HEK293 (cell line): ENCODE data around the gene MYO1D.
"Not testable (repeated sequence)": the region's sequence is repeated elsewhere in the genome, so short reads cannot be mapped to it uniquely, and the experiment has no call there.

Experiments used
- CTCF ChIA-PET: fragments of 350-600 bp; formaldehyde crosslinking; extraction: SDS; loops from one replicate; lab custom pipeline; 2021; ENCODE audit warnings: antibody characterized with exemption; lab: Yijun Ruan, JAX
- POLR2A ChIA-PET: fragments of 300-600 bp; formaldehyde crosslinking; extraction: SDS; loops from one replicate; lab custom pipeline; 2020; ENCODE audit warnings: antibody characterized with exemption, inconsistent platforms; lab: Yijun Ruan, JAX
- H3K27ac ChIP-seq: fragments of 200-500 bp; sonication (Bioruptor generic); 2 replicates; pipeline ENCODE4 v1.5.1; 2014; ENCODE audit warnings: low read depth, low read length, control low read depth, inconsistent platforms; ENCODE audit errors: extremely low read depth
- H3K36me3 ChIP-seq, 2 experiments: fragments of 200-500 bp in 1 of 2; sonication (Bioruptor generic) in 1 of 2; 1 replicate in 1 of 2; 2 replicates in 1 of 2; pipeline ENCODE4 v1.5.1; 2014 to 2017; ENCODE audit warnings: inconsistent platforms in 2 of 2, low read length in 2 of 2; ENCODE audit not compliant: control insufficient read depth in 2 of 2, insufficient read depth in 1 of 2
- H3K4me1 ChIP-seq: fragments of 200-500 bp; sonication (Bioruptor generic); 2 replicates; pipeline ENCODE4 v1.5.1; 2014; ENCODE audit warnings: mild to moderate bottlenecking, low read length, inconsistent platforms; ENCODE audit not compliant: control insufficient read depth, insufficient read depth
- H3K4me3 ChIP-seq: 2 replicates; pipeline ENCODE4 v1.5.1; 2011; ENCODE audit warnings: low read depth, mild to moderate bottlenecking, control low read depth, low read length, moderate library complexity
- H3K9me3 ChIP-seq: fragments of 200-500 bp; sonication (Bioruptor generic); 2 replicates; pipeline ENCODE4 v1.5.1; 2014; ENCODE audit warnings: low read depth, low read length, inconsistent platforms; ENCODE audit not compliant: control insufficient read depth, insufficient read depth
- HIC1 ChIP-seq: fragments of 450-650 bp; formaldehyde crosslinking; IDR thresholded peaks from 2 replicates; pipeline ENCODE4 v1.5.1; 2016; ENCODE audit warnings: missing biosample characterization, missing genetic modification characterization
- ZFP69B ChIP-seq: fragments of 450-650 bp; formaldehyde crosslinking; IDR thresholded peaks from 2 replicates; pipeline ENCODE4 v1.5.1; 2016; ENCODE audit warnings: missing biosample characterization, missing genetic modification characterization
- ZNF19 ChIP-seq: fragments of 450-650 bp; formaldehyde crosslinking; IDR thresholded peaks from 2 replicates; pipeline ENCODE4; 2016; ENCODE audit warnings: missing biosample characterization, missing genetic modification characterization, low read depth
- ZNF266 ChIP-seq: fragments of 450-650 bp; formaldehyde crosslinking; IDR thresholded peaks from 2 replicates; pipeline ENCODE4 v1.5.1; 2016; ENCODE audit warnings: missing biosample characterization, missing genetic modification characterization, low read depth
- ZNF280D ChIP-seq: fragments of 450-650 bp; formaldehyde crosslinking; IDR thresholded peaks from 2 replicates; pipeline ENCODE4 v1.5.1; 2016; ENCODE audit warnings: missing biosample characterization, missing genetic modification characterization
- ZNF394 ChIP-seq: fragments of 450-650 bp; formaldehyde crosslinking; IDR thresholded peaks from 2 replicates; pipeline ENCODE4 v1.5.1; 2016; ENCODE audit warnings: missing biosample characterization, missing genetic modification characterization, mild to moderate bottlenecking, moderate library complexity, borderline replicate concordance
- ZNF560 ChIP-seq: fragments of 450-650 bp; formaldehyde crosslinking; IDR thresholded peaks from 2 replicates; pipeline ENCODE4 v1.5.1; 2017; ENCODE audit warnings: missing biosample characterization, missing genetic modification characterization, borderline replicate concordance
- TF ChIP-seq, protein P1 (sequence below): fragments of 450-650 bp; formaldehyde crosslinking; IDR thresholded peaks from 2 replicates; pipeline ENCODE4 v1.5.1; 2017; ENCODE audit warnings: missing biosample characterization, missing genetic modification characterization
- TF ChIP-seq, protein P2 (sequence below): fragments of 450-650 bp; formaldehyde crosslinking; IDR thresholded peaks from 2 replicates; pipeline ENCODE4 v1.5.1; 2016; ENCODE audit warnings: missing biosample characterization, missing genetic modification characterization

The MYO1D gene

DNA sequence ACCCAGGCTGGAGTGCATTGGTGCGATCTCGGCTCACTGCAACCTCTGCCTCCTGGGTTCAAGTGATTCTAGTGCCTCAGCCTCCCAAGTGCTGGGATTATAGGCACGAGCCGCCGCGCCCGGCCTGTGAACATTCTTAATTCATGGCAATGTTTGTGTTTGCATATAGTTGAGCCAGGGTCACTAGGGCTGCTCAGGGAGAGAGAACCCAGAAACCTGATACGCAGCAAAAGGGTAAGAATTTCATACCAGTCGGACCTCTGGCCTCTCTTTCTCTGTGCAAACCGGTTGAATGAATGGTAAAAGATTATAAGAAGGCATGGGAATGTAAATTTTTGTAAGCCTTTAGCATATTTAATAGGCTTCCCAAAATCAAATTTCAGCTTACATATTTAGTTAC, 44.1 kb upstream of the MYO1D start:
- Histone ChIP-seq H3K4me1 (no peaks in the 10 kb centered on the region), H3K36me3 (no peaks in the 10 kb centered on the region), H3K27ac (no peak overlapping the region), H3K4me3 (no peak overlapping the region), H3K9me3 (no peaks in the 10 kb centered on the region)
- no peak for TF ChIP-seq ZNF266 (tag by site-specific recombination)
- TF ChIP-seq HIC1 (tag by site-specific recombination), result no peak
- TF ChIP-seq ZNF560 (tag by site-specific recombination), result no peak
- TF ChIP-seq, protein P1, sequence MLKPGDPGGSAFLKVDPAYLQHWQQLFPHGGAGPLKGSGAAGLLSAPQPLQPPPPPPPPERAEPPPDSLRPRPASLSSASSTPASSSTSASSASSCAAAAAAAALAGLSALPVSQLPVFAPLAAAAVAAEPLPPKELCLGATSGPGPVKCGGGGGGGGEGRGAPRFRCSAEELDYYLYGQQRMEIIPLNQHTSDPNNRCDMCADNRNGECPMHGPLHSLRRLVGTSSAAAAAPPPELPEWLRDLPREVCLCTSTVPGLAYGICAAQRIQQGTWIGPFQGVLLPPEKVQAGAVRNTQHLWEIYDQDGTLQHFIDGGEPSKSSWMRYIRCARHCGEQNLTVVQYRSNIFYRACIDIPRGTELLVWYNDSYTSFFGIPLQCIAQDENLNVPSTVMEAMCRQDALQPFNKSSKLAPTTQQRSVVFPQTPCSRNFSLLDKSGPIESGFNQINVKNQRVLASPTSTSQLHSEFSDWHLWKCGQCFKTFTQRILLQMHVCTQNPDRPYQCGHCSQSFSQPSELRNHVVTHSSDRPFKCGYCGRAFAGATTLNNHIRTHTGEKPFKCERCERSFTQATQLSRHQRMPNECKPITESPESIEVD, result no peak
- TF ChIP-seq, protein P2, sequence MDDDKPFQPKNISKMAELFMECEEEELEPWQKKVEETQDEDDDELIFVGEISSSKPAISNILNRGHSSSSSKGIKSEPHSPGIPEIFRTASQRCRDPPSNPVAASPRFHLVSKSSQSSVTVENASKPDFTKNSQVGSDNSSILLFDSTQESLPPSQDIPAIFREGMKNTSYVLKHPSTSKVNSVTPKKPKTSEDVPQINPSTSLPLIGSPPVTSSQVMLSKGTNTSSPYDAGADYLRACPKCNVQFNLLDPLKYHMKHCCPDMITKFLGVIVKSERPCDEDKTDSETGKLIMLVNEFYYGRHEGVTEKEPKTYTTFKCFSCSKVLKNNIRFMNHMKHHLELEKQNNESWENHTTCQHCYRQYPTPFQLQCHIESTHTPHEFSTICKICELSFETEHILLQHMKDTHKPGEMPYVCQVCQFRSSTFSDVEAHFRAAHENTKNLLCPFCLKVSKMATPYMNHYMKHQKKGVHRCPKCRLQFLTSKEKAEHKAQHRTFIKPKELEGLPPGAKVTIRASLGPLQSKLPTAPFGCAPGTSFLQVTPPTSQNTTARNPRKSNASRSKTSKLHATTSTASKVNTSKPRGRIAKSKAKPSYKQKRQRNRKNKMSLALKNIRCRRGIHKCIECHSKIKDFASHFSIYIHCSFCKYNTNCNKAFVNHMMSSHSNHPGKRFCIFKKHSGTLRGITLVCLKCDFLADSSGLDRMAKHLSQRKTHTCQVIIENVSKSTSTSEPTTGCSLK (tag by site-specific recombination), result no peak
- no peak for TF ChIP-seq ZNF394 (tag by site-specific recombination)
- no peak for TF ChIP-seq ZNF19 (tag by site-specific recombination)
- TF ChIP-seq ZNF280D, result no peak
- CTCF ChIA-PET, result interaction anchor here (1.1 to 2.5 kb wide), 3 partner anchors 9 to 43 kb away, joined by 3 to 13 read pairs (median 5); no protein-coding TSS in a partner anchor
- POLR2A ChIA-PET, result interaction anchor here (1.0 kb wide), 1 partner anchor 11 kb away, joined by 4 read pairs; no protein-coding TSS in a partner anchor

- no peaks in the 10 kb centered on the region for H3K4me1 ChIP-seq
- no peak overlapping the region for H3K4me3 ChIP-seq
- no peaks in the 10 kb centered on the region for H3K9me3 ChIP-seq
- H3K27ac ChIP-seq, result no peak overlapping the region
- ChIA-PET CTCF (interaction anchor here (0.6 to 2.5 kb wide), 6 partner anchors 9 to 137 kb away, joined by 3 to 13 read pairs (median 4); no protein-coding TSS in a partner anchor), POLR2A (interaction anchor here (1.0 kb wide), 1 partner anchor 10 kb away, joined by 4 read pairs; no protein-coding TSS in a partner anchor)
- TF ChIP-seq ZFP69B, result no peak
- no peaks in the 10 kb centered on the region for H3K36me3 ChIP-seq
These were observed 43.4 kb upstream of the MYO1D start for GRCh38 chr17:32920293-32920692.

GRCh38 chr17:32919876-32920275, 43.0 kb upstream of the MYO1D start:
- CTCF ChIA-PET, result interaction anchor here (0.7 to 2.5 kb wide), 4 partner anchors 8 to 137 kb away, joined by 4 to 13 read pairs (median 4); no protein-coding TSS in a partner anchor
- not testable (repeated sequence) for H3K4me1 ChIP-seq, H3K9me3 ChIP-seq, H3K27ac ChIP-seq, H3K36me3 ChIP-seq, H3K4me3 ChIP-seq
- POLR2A ChIA-PET, result interaction anchor here (1.0 kb wide), 1 partner anchor 10 kb away, joined by 4 read pairs; no protein-coding TSS in a partner anchor
